Adrenal gland (tissue), 12 donors: ENCODE results near the gene CKM. TPM values are rescaled to one million over a fixed set of nuclear protein-coding genes. Genes with fewer than 3 reads are reported as not detected.
"Not testable (repeated sequence)": the region's sequence is repeated elsewhere in the genome, so short reads cannot be mapped to it uniquely, and the experiment has no call there.

Source experiments
- DNase-seq, 7 donors: peaks; one replicate each; pipeline ENCODE4 v3.0.0-alpha.2; 2019 to 2020
- H3K27ac ChIP-seq, 5 donors: fragments of 200-600 bp; sonication (generic) in 4 of 5; 1 replicate in 3 of 5; 2 replicates in 2 of 5; pipeline versions ENCODE4 v1.5.1 to v1.8.0; 2016 to 2020; ENCODE audit warnings: mild to moderate bottlenecking in 1 of 5
- H3K27me3 ChIP-seq: fragments of 200-600 bp; 2 replicates; pipeline ENCODE4 v1.8.0; 2021
- H3K36me3 ChIP-seq, 2 donors: fragments of 200-600 bp; replicated peaks in 1 of 2; 1 replicate in 1 of 2; 2 replicates in 1 of 2; pipeline versions ENCODE4 v1.5.1 to v1.8.0; 2018 to 2022
- H3K4me1 ChIP-seq, 2 donors: fragments of 200-600 bp; replicated peaks in 1 of 2; 1 replicate in 1 of 2; 2 replicates in 1 of 2; pipeline versions ENCODE4 v1.5.1 to v1.8.0; 2018 to 2021
- H3K4me3 ChIP-seq, 4 donors: fragments of 200-600 bp; sonication (generic) in 3 of 4; one replicate each; pipeline ENCODE4 v1.5.1; 2016 to 2018
- H3K9me3 ChIP-seq, 3 donors: fragments of 200-600 bp; sonication (generic) in 1 of 3; replicated peaks in 1 of 3; 1 replicate in 2 of 3; 2 replicates in 1 of 3; pipeline versions ENCODE4 v1.5.1 to v1.8.0; 2016 to 2021
- POLR2A ChIP-seq, 2 donors: fragments of 450-650 bp; IDR thresholded peaks; one replicate each; pipeline ENCODE4 v1.6.1; 2017; ENCODE audit warnings: antibody characterized with exemption in 2 of 2, mild to moderate bottlenecking in 2 of 2, moderate library complexity in 1 of 2
- WGBS, 4 donors: extraction: QIAGEN DNeasy Blood & Tissue Kit in 2 of 4; methylation state at CpG; one replicate each; pipeline versions ENCODE4 v1.1.5 to v1.1.7; 2013 to 2017; 5-methylcytosine and 5-hydroxymethylcytosine counted together
- intact Hi-C, 2 donors: fragments of 100-400 bp; cut with DNase I; formaldehyde crosslinking; loops; one replicate each; pipeline versions ENCODE4 v1.14.1 to v1.15.0; 2022 to 2023
- polyA plus RNA-seq, 3 donors: library from polyadenylated mRNA; stranded (reverse); fragments of 200-250 nt in 2 of 3; fragments of 350-450 nt in 1 of 3; fragmentation: Illumina TruSeq in 1 of 3; extraction: RNeasy Lipid Tissue Mini Kit (QIAGEN cat#74804) in 1 of 3; gene quantifications; one replicate each; pipeline ENCODE4 v1.2.3, GENCODE V29; 2013 to 2014
- total RNA-seq, 9 donors: library from RNA; depleted of rRNA in 4 of 9; stranded (reverse); fragments of >200 nt in 4 of 9; fragments of 120-200 nt in 1 of 9; fragmentation: NEBNext Ultra II Directional in 1 of 9; extraction: Animal tissue kit (Norgen Biotek cat#: 25700) in 1 of 9; gene quantifications; one replicate each; pipeline versions ENCODE4 v1.1.0 to v1.2.4, GENCODE V29; 2013 to 2023
- TF ChIP-seq, protein P1 (sequence below), 6 experiments: fragments of 450-650 bp in 4 of 6; fragments of 200-600 bp in 2 of 6; sonication (generic) in 1 of 6; IDR thresholded peaks; 1 replicate in 5 of 6; 2 replicates in 1 of 6; pipeline versions ENCODE4 v1.5.1 to v1.8.0; 2016 to 2021; ENCODE audit warnings: antibody characterized with exemption in 6 of 6, mild to moderate bottlenecking in 2 of 6, moderate library complexity in 1 of 6
- donor health status: healthy with polysubstance abuse.
- donor health status: Bipolar disorder and iron deficiency.
- donor health status: DM: yes; HTN: yes; CAD: no.
- donor health status: DM: no; HTN: no; CAD: no.
- donor health status: DM: no; HTN: no; CAD: no.
- donor health status: DM: yes; HTN: yes; CAD: no.

Gene CKM
- total and polyA plus RNA-seq, 12 donors = 0.33 to 51.3 (median 1.4) TPM; not detected in 6

DNA sequence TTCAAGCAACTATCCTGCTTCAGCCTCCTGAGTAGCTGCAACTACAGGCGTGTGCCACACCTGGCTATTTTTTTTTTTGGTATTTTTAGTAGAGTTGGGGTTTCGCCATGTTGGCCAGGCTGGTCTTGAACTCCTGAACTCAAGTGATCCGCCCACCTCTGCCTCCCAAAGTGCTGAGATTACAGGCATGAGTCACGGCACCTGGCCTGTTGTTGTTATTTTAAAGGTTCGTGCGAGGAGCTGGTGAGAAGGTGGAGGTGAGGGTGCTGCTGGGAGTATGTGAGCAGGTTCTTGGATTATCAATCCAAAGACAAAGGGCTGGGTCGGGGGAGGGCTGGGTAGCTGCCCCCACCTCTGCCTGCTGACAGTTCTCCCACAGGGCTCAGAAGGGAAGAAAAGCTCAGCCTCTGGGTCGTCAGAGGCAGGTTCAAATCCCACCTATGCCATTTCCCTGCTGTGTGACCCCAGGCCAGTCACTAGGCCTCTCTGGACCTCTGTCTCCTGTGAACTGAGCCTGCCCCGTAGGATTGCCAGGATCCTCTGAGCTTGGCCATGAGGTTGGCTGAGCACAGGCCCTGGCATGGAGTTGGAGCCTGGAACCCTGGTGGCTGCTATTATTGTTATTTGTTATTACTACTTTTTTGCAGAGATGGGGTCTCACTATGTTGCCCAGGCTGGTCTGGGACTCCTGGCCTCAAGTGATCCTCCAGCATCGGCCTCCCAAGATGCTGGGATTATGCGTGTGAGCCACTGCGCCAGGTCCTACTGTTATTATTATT, 1.5 kb downstream of the CKM start:
- Histone ChIP-seq H3K4me3 (no peak overlapping the region), H3K9me3 (no peaks in the 10 kb centered on the region), H3K27me3 (peaks cover 15% of the 10 kb centered on the region), H3K4me1 (no peaks in the 10 kb centered on the region), H3K36me3 (no peaks in the 10 kb centered on the region), H3K27ac (no peak overlapping the region)
- intact Hi-C loops = no loop called here
- TF ChIP-seq, protein P1, sequence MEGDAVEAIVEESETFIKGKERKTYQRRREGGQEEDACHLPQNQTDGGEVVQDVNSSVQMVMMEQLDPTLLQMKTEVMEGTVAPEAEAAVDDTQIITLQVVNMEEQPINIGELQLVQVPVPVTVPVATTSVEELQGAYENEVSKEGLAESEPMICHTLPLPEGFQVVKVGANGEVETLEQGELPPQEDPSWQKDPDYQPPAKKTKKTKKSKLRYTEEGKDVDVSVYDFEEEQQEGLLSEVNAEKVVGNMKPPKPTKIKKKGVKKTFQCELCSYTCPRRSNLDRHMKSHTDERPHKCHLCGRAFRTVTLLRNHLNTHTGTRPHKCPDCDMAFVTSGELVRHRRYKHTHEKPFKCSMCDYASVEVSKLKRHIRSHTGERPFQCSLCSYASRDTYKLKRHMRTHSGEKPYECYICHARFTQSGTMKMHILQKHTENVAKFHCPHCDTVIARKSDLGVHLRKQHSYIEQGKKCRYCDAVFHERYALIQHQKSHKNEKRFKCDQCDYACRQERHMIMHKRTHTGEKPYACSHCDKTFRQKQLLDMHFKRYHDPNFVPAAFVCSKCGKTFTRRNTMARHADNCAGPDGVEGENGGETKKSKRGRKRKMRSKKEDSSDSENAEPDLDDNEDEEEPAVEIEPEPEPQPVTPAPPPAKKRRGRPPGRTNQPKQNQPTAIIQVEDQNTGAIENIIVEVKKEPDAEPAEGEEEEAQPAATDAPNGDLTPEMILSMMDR (IDR thresholded peaks at IDR 0.05) = no peak
- TF ChIP-seq POLR2A (IDR thresholded peaks at IDR 0.05) = no peak
- WGBS, 4 donors = 77 to 90% (median 85%) methylated on average over 8 to 12 of the region's 12 CpGs
- DNase-seq = no peak

DNA sequence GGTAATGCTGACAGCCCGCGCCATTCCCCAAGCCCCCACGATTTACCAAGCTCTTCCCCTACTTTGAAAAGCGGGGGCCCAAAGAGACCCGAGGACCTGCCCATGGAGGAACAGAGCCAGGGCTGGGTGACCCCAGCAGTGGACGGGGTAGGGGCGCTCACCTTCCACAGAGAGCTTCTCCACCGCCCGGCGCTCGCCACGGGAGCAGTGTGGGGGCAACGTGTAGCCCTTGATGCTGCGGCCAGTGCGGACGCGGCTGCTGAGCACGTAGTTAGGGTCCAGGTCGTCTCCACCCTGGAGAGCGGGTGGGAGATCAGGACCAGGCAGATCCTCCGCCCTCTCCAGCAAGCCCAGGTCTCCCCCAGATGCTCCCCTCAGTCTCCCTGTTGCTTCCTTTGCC, 7.4 kb downstream of the CKM start:
- intact Hi-C loops = no loop called here
- Histone ChIP-seq H3K36me3 (no peaks in the 10 kb centered on the region), H3K27me3 (peaks cover 18% of the 10 kb centered on the region), H3K4me3 (no peak overlapping the region), H3K27ac (no peak overlapping the region), H3K4me1 (no peaks in the 10 kb centered on the region), H3K9me3 (no peaks in the 10 kb centered on the region)
- DNase-seq = no peak
- TF ChIP-seq, protein P1 (IDR thresholded peaks at IDR 0.05) = no peak
- TF ChIP-seq POLR2A (IDR thresholded peaks at IDR 0.05) = no peak
- WGBS, 4 donors = 51 to 69% (median 60%) methylated on average over 5 to 21 of the region's 21 CpGs

DNA sequence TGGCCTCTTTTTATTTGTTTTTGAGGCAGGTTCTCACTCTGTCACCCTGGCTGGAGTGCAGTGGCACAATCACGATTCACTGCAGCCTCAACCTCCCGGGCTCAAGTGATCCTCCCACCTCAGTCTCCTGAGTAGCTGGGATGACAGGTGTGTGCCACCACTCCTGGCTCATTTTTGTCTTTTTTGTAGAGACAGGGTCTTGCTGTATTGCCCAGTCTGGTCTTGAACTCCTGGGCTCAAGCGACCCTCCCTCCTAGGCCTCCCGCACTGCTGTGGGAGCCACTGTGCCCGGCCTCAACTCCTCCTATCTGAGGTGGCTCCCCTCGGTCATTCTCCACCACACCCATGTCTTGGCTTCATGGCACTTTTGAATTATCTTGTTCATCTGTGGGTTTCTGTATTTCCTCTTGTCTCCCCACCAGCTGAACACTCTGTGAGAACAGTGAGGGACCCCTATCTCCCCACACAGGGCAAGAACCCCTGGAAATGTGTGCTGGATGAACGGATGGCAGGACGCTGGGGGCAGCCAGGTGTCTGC, 7.9 kb downstream of the CKM start:
- peaks cover 18% of the 10 kb centered on the region for H3K27me3 ChIP-seq
- no peak for DNase-seq
- 70 to 83% (median 75%) methylated on average over 8 of the region's 8 CpGs for WGBS, 4 donors
- H3K36me3 ChIP-seq = no peaks in the 10 kb centered on the region
- TF ChIP-seq POLR2A (IDR thresholded peaks at IDR 0.05) = no peak
- TF ChIP-seq, protein P1 (IDR thresholded peaks at IDR 0.05) = no peak
- H3K27ac ChIP-seq = no peak overlapping the region
- H3K4me1 ChIP-seq = no peaks in the 10 kb centered on the region
- H3K9me3 ChIP-seq = no peaks in the 10 kb centered on the region
- H3K4me3 ChIP-seq = no peak overlapping the region
- intact Hi-C loops = no loop called here

DNA sequence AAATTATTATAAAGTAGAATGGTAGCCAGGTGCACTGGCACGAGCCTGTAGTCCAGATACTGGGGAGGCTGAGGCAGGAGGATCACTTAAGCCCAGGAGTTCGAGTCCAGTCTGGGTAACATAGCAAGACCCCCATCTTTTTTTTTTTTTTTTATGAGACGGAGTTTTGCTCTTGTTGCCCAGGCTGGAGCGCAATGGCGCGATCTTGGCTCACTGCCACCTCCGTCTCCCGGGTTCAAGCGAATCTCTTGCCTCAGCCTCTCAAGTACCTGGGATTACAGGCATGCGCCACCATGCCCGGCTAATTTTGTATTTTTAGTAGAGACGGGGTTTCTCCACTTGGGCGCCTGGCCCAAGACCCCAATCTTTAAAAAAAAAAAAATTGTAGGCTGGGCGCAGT, 10.4 kb downstream of the CKM start:
- H3K27ac ChIP-seq, DNase-seq, H3K9me3 ChIP-seq, intact Hi-C loops, H3K36me3 ChIP-seq, H3K4me1 ChIP-seq, H3K4me3 ChIP-seq: not testable (repeated sequence)
- H3K27me3 ChIP-seq = peaks cover 15% of the 10 kb centered on the region
- WGBS, 4 donors = 88 to 95% (median 91%) methylated on average over 14 of the region's 14 CpGs

DNA sequence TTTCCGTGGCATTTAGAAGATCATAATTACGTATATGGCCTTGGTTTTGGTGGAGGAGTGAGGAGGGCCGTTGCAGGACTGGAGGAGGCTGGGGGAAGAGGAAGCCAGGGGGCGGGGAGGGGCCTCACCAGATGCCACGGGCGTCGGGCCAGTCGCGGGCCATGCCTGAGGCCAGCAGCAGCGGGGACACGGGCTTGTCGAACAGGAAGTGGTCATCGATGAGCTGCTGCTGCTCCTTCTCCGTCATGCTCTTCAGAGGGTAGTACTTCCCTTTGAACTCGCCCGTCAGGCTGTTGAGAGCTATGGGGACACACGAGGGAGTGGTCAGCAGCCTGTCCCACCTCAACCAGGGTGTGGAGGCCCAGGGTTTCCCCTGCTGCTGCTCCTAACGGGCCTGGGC, 11.1 kb downstream of the CKM start:
- H3K27ac ChIP-seq = no peak overlapping the region
- TF ChIP-seq, protein P1 (IDR thresholded peaks at IDR 0.05) = no peak
- TF ChIP-seq POLR2A (IDR thresholded peaks at IDR 0.05) = no peak
- no peak overlapping the region for H3K4me3 ChIP-seq
- WGBS, 4 donors = 38 to 50% (median 43%) methylated on average over 9 to 18 of the region's 18 CpGs
- H3K27me3 ChIP-seq = peaks cover 15% of the 10 kb centered on the region
- intact Hi-C loops = no loop called here
- no peaks in the 10 kb centered on the region for H3K4me1 ChIP-seq
- H3K36me3 ChIP-seq = no peaks in the 10 kb centered on the region
- DNase-seq = peak in 1 of 7 donors; percentile 17
- H3K9me3 ChIP-seq = no peaks in the 10 kb centered on the region

DNA sequence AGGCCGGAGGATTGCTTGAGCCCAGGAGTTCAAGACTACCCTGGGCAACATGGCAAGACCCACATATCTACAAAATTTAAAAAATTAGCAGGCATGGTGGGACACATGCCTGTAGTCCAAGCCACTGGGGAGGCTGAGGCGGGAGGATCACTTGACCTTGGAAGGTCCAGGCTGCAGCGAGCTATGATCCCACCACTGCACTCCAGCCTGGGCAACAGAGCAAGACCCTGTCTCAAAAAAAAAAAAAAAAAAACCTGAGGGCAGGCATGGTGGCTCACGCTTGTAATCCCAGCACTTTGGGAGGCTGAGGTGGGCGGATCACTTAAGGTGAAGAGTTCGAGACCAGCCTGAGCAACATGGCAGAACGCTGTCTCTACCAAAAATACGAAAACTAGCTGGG, 13.4 kb downstream of the CKM start:
- H3K27ac ChIP-seq, H3K27me3 ChIP-seq, intact Hi-C loops, H3K9me3 ChIP-seq, H3K36me3 ChIP-seq, H3K4me1 ChIP-seq, H3K4me3 ChIP-seq, DNase-seq: not testable (repeated sequence)
- 92 to 95% (median 93%) methylated on average over 8 of the region's 8 CpGs for WGBS, 4 donors
